Activated CD8-positive, alpha-beta memory T cell treated with anti-CD3 and anti-CD28 coated beads, Interleukin-2, amount 50 U/mL, for 48 hours (primary cell): ENCODE measurements around the gene SCNN1A.

ENCODE experiments used
- DNase-seq: peaks from one replicate; pipeline ENCODE4 v3.0.0-alpha.2; 2020

SCNN1A gene

GRCh38 chr12:6315704-6316597 lies 59.4 kb downstream of the SCNN1A start:
- no peak for DNase-seq

GRCh38 chr12:6315184-6315583 lies 60.2 kb downstream of the SCNN1A start:
- no peak for DNase-seq

- no peak for DNase-seq
Measured at GRCh38 chr12:6314776-6315175, 60.6 kb downstream of the SCNN1A start.

- no peak for DNase-seq
Measured at GRCh38 chr12:6313326-6313940, 61.9 kb downstream of the SCNN1A start.

- no peak for DNase-seq
Measured at GRCh38 chr12:6312529-6313325, 62.6 kb downstream of the SCNN1A start.

- no peak for DNase-seq
Measured at GRCh38 chr12:6311822-6312528, 63.4 kb downstream of the SCNN1A start.

- no peak for DNase-seq
Measured at GRCh38 chr12:6310771-6311610, 64.4 kb downstream of the SCNN1A start.

- no peak for DNase-seq
Measured at GRCh38 chr12:6307529-6307928, 67.8 kb downstream of the SCNN1A start.

GRCh38 chr12:6306599-6307220 lies 68.7 kb downstream of the SCNN1A start:
- no peak for DNase-seq

GRCh38 chr12:6306151-6306550 lies 69.2 kb downstream of the SCNN1A start:
- no peak for DNase-seq

GRCh38 chr12:6303071-6303470 lies 72.3 kb downstream of the SCNN1A start:
- DNase-seq = no peak

- no peak for DNase-seq
Measured at GRCh38 chr12:6302621-6303020, 72.7 kb downstream of the SCNN1A start.

GRCh38 chr12:6301721-6302120 lies 73.6 kb downstream of the SCNN1A start:
- no peak for DNase-seq

- no peak for DNase-seq
Measured at GRCh38 chr12:6297170-6297569, 78.2 kb downstream of the SCNN1A start.
